Trophoblast cell (in vitro differentiated cells and primary cell): ENCODE results near the gene ATP8A1.

Experiments
- DNase-seq, 2 donors: peaks; one replicate each; pipeline ENCODE4 v3.0.0-alpha.2; 2016
- H2AFZ ChIP-seq: 2 replicates; pipeline ENCODE4 v1.6.1; 2013; ENCODE audit warnings: low read length, moderate library complexity, mild to moderate bottlenecking; ENCODE audit not compliant: insufficient read depth, poor library complexity
- H2AK5ac ChIP-seq: 2 replicates; pipeline ENCODE4 v1.6.1; 2013; ENCODE audit warnings: mild to moderate bottlenecking, low read length
- H2BK120ac ChIP-seq: 2 replicates; pipeline ENCODE4 v1.6.1; 2013; ENCODE audit warnings: low read length, mild to moderate bottlenecking, moderate library complexity; ENCODE audit not compliant: insufficient read depth, poor library complexity
- H2BK12ac ChIP-seq: 2 replicates; pipeline ENCODE4 v1.6.1; 2013; ENCODE audit warnings: mild to moderate bottlenecking, low read length, moderate library complexity
- H2BK5ac ChIP-seq: 2 replicates; pipeline ENCODE4 v1.6.1; 2013; ENCODE audit warnings: low read length, low read depth, moderate library complexity, mild to moderate bottlenecking; ENCODE audit not compliant: poor library complexity
- H3K14ac ChIP-seq: 2 replicates; pipeline ENCODE4 v1.6.1; 2013; ENCODE audit warnings: mild to moderate bottlenecking, low read length
- H3K18ac ChIP-seq: 2 replicates; pipeline ENCODE4 v1.6.1; 2013; ENCODE audit warnings: mild to moderate bottlenecking, low read length
- H3K23ac ChIP-seq: 2 replicates; pipeline ENCODE4 v1.6.1; 2013; ENCODE audit warnings: low read length
- H3K27ac ChIP-seq: 2 replicates; pipeline ENCODE4 v1.5.1; 2013; ENCODE audit warnings: low read depth, mild to moderate bottlenecking, inconsistent platforms, low read length, moderate library complexity
- H3K27me3 ChIP-seq: 2 replicates; pipeline ENCODE4 v1.6.1; 2013; ENCODE audit warnings: inconsistent platforms, mild to moderate bottlenecking, low read length, moderate library complexity; ENCODE audit not compliant: insufficient read depth
- H3K36me3 ChIP-seq, 2 experiments: 1 replicate in 1 of 2; 2 replicates in 1 of 2; pipeline ENCODE4 v1.6.1; 2013; ENCODE audit warnings: low read length in 2 of 2, mild to moderate bottlenecking in 2 of 2, moderate library complexity in 1 of 2; ENCODE audit not compliant: insufficient read depth in 2 of 2, control insufficient read depth in 1 of 2
- H3K4ac ChIP-seq: 2 replicates; pipeline ENCODE4 v1.6.1; 2013; ENCODE audit warnings: low read depth, mild to moderate bottlenecking, low read length, moderate library complexity
- H3K4me1 ChIP-seq, 2 experiments: 1 replicate in 1 of 2; 2 replicates in 1 of 2; pipeline ENCODE4 v1.6.1; 2013; ENCODE audit warnings: low read length in 2 of 2, mild to moderate bottlenecking in 2 of 2, moderate library complexity in 1 of 2; ENCODE audit not compliant: insufficient read depth in 2 of 2, control insufficient read depth in 1 of 2
- H3K4me2 ChIP-seq: 2 replicates; pipeline ENCODE4 v1.6.1; 2013; ENCODE audit warnings: inconsistent platforms, mild to moderate bottlenecking, low read length, moderate library complexity
- H3K4me3 ChIP-seq: 2 replicates; pipeline ENCODE4 v1.5.1; 2013; ENCODE audit warnings: mild to moderate bottlenecking, low read depth, low read length, inconsistent platforms
- H3K79me1 ChIP-seq: one replicate; pipeline ENCODE4 v1.6.1; 2013; ENCODE audit warnings: low read length
- H3K79me2 ChIP-seq: 2 replicates; pipeline ENCODE4 v1.6.1; 2013; ENCODE audit warnings: low read length, mild to moderate bottlenecking; ENCODE audit not compliant: control insufficient read depth, insufficient read depth, poor library complexity
- H3K9ac ChIP-seq: 2 replicates; pipeline ENCODE4 v1.6.1; 2013; ENCODE audit warnings: mild to moderate bottlenecking, low read length
- H3K9me3 ChIP-seq: 2 replicates; pipeline ENCODE4 v1.6.1; 2013; ENCODE audit warnings: low read depth, mild to moderate bottlenecking, control low read depth, inconsistent platforms, low read length; ENCODE audit not compliant: insufficient read depth
- H4K12ac ChIP-seq: 2 replicates; pipeline ENCODE4 v1.6.1; 2013; ENCODE audit warnings: low read depth, mild to moderate bottlenecking, low read length, moderate library complexity
- H4K8ac ChIP-seq: 2 replicates; pipeline ENCODE4 v1.6.1; 2013; ENCODE audit warnings: low read depth, mild to moderate bottlenecking, low read length, moderate library complexity
- H4K91ac ChIP-seq: one replicate; pipeline ENCODE4 v1.6.1; 2013; ENCODE audit warnings: low read depth, mild to moderate bottlenecking, low read length, moderate library complexity
- WGBS: extraction: QIAGEN DNeasy Blood & Tissue Kit; methylation state at CpG from one replicate; pipeline ENCODE4 v1.1.7; 2013; ENCODE audit warnings: missing lambda C conversion rate; ENCODE audit not compliant: insufficient read length, insufficient coverage; ENCODE audit errors: extremely low coverage; 5-methylcytosine and 5-hydroxymethylcytosine counted together

Gene ATP8A1

DNA sequence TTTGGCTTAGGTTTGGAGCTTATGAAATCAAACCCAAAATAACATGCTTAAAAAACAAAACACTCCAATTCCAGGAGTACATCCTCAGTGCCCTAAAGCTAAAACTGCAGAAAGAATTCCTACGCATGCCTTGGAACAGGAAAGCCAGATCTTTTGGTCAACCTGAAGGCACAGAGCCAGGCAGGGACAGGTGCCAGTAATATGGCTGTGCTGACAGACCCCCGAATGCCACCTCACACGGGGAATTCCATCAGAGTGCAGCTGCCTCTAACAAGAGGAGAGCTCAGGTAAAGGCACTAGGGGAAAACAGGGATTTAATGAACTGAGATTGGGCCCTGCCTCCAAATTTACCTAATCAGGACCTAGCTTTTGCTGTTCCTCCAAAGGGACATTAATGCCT is 182.5 kb downstream of the ATP8A1 start:
- Histone ChIP-seq H4K12ac (no peak overlapping the region), H4K8ac (no peak overlapping the region), H2BK120ac (no peak overlapping the region), H3K27me3 (no peaks in the 10 kb centered on the region), H3K79me2 (no peaks in the 10 kb centered on the region), H3K4ac (no peak overlapping the region), H3K23ac (no peak overlapping the region), H3K9ac (no peak overlapping the region), H3K18ac (no peak overlapping the region), H3K4me3 (no peak overlapping the region), H3K36me3 (no peaks in the 10 kb centered on the region), H2BK5ac (no peak overlapping the region), H3K4me2 (no peak overlapping the region), H3K14ac (no peak overlapping the region), H3K9me3 (no peaks in the 10 kb centered on the region), H2AK5ac (no peak overlapping the region), H2AFZ (no peak overlapping the region), H2BK12ac (no peak overlapping the region), H3K4me1 (no peaks in the 10 kb centered on the region), H4K91ac (no peak overlapping the region), H3K27ac (no peak overlapping the region), H3K79me1 (no peaks in the 10 kb centered on the region)
- no peak for DNase-seq
- no CpG with 5 or more reads among the region's 3 CpGs for WGBS

DNA sequence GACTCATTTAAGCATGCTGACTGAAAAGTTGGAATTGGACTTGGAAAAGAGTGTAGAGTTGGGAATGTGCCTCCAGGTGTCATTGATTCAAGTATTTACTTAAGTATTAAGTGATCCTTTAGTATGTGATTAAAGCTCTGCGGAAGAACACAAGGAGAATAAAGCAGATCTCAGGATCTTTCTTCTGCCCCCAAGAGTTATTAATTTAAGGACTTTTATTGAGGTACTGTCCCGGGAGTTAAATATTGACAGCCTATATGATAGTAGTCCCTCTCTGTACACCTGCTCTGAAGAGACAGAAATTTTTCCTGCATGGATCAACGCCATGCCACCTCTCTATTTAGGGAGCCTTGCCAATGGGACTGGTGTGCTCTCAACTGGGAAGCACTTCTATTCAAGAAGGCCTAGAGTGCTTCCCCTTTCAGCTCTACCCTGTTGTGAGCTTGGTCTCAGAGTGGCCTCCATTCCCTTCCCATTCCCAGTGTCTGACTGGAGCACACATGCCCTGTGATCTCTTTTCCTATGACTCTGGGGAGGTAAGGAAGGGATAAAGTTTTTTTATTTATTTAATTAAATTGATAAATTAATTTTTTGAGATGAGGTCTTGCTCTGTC is 183.7 kb downstream of the ATP8A1 start:
- no peak overlapping the region for H4K91ac ChIP-seq
- no peak overlapping the region for H2BK5ac ChIP-seq
- no peaks in the 10 kb centered on the region for H3K79me1 ChIP-seq
- WGBS, result no CpG with 5 or more reads among the region's 3 CpGs
- DNase-seq, result no peak
- no peak overlapping the region for H3K4ac ChIP-seq
- no peaks in the 10 kb centered on the region for H3K4me1 ChIP-seq
- H3K18ac ChIP-seq, result no peak overlapping the region
- no peak overlapping the region for H3K9ac ChIP-seq
- H3K27ac ChIP-seq, result no peak overlapping the region
- no peaks in the 10 kb centered on the region for H3K36me3 ChIP-seq
- H3K79me2 ChIP-seq, result no peaks in the 10 kb centered on the region
- H2BK12ac ChIP-seq, result no peak overlapping the region
- H3K27me3 ChIP-seq, result no peaks in the 10 kb centered on the region
- no peaks in the 10 kb centered on the region for H3K9me3 ChIP-seq
- no peak overlapping the region for H3K4me2 ChIP-seq
- no peak overlapping the region for H3K14ac ChIP-seq
- H4K8ac ChIP-seq, result no peak overlapping the region
- no peak overlapping the region for H3K4me3 ChIP-seq
- no peak overlapping the region for H2AFZ ChIP-seq
- no peak overlapping the region for H4K12ac ChIP-seq
- no peak overlapping the region for H2AK5ac ChIP-seq
- H2BK120ac ChIP-seq, result no peak overlapping the region
- H3K23ac ChIP-seq, result no peak overlapping the region

DNA sequence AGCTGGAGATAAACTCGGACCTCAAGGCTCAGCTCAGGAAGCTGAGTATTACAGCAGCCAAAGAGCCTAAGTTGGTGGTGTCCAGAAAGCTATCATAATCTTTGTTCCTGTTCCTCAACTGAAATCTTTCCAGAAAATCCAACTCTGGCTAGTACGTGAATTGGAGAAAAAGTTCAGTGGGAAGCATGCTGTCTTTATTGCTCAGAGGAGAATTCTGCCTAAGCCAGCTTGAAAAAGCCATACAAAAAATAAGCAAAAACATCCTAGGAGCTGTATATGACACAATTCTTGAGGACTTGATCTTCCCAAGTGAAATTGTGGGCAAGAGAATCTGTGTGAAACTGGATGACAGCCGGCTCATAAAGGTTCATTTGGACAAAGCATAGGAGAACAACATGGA is 185.0 kb downstream of the ATP8A1 start:
- Histone ChIP-seq H2BK12ac (no peak overlapping the region), H2AFZ (no peak overlapping the region), H3K14ac (no peak overlapping the region), H4K91ac (no peak overlapping the region), H3K4ac (no peak overlapping the region), H3K4me3 (no peak overlapping the region), H3K27ac (no peak overlapping the region), H4K12ac (no peak overlapping the region), H3K4me2 (no peak overlapping the region), H3K9ac (no peak overlapping the region), H3K27me3 (no peaks in the 10 kb centered on the region), H3K79me2 (no peaks in the 10 kb centered on the region), H2BK5ac (no peak overlapping the region), H4K8ac (no peak overlapping the region), H3K9me3 (no peaks in the 10 kb centered on the region), H3K4me1 (no peaks in the 10 kb centered on the region), H2BK120ac (no peak overlapping the region), H3K18ac (no peak overlapping the region), H2AK5ac (no peak overlapping the region), H3K36me3 (no peaks in the 10 kb centered on the region), H3K79me1 (no peaks in the 10 kb centered on the region), H3K23ac (no peak overlapping the region)
- no CpG with 5 or more reads among the region's 3 CpGs for WGBS
- DNase-seq, result no peak

DNA sequence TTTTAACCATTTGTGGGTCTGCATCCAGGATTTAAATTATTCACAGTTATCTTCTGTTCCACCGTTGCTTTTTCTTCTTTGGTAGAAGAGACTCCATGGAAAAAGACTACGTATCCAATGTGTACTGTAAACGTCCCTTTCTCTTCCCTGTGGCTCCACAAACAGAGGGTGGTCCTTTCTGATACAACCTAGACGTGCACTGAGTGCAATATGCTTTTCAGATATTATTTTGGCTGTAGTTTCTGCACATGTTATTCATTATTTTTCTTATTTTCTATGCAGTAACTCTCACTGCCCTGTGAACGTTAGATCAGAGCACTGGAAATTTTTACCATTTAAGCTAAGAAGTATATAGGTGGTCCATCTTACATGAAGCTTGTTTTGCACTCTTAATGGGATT is 186.9 kb downstream of the ATP8A1 start:
- no CpG with 5 or more reads among the region's 5 CpGs for WGBS

More for the DNA sequence above, 186.9 kb downstream of the ATP8A1 start:
- H4K8ac ChIP-seq, result no peak overlapping the region
- no peak overlapping the region for H2BK12ac ChIP-seq
- no peak overlapping the region for H4K91ac ChIP-seq
- no peaks in the 10 kb centered on the region for H3K27me3 ChIP-seq
- H3K79me1 ChIP-seq, result no peaks in the 10 kb centered on the region
- no peaks in the 10 kb centered on the region for H3K36me3 ChIP-seq
- H3K4me3 ChIP-seq, result no peak overlapping the region
- no peak overlapping the region for H3K9ac ChIP-seq
- no peak overlapping the region for H3K4ac ChIP-seq
- DNase-seq, result no peak
- no peak overlapping the region for H3K27ac ChIP-seq
- no peak overlapping the region for H3K4me2 ChIP-seq
- H4K12ac ChIP-seq, result no peak overlapping the region
- no peak overlapping the region for H3K14ac ChIP-seq
- H3K4me1 ChIP-seq, result no peaks in the 10 kb centered on the region
- no peak overlapping the region for H2BK120ac ChIP-seq
- no peak overlapping the region for H3K23ac ChIP-seq
- no peak overlapping the region for H2BK5ac ChIP-seq
- no peaks in the 10 kb centered on the region for H3K79me2 ChIP-seq
- no peaks in the 10 kb centered on the region for H3K9me3 ChIP-seq
- H2AK5ac ChIP-seq, result no peak overlapping the region
- H3K18ac ChIP-seq, result no peak overlapping the region
- H2AFZ ChIP-seq, result no peak overlapping the region
